Measurements from ENCODE around the gene MCOLN2. TPM values are rescaled to one million over a fixed set of nuclear protein-coding genes. Genes with fewer than 3 reads are reported as not detected.

MCOLN2 gene
- total and polyA plus RNA-seq, 2 of the 8 experiments (the other 6 are each of a cell fraction or from before 2014, with no cell fraction given) = 1.7 to 6.1 TPM

DNA sequence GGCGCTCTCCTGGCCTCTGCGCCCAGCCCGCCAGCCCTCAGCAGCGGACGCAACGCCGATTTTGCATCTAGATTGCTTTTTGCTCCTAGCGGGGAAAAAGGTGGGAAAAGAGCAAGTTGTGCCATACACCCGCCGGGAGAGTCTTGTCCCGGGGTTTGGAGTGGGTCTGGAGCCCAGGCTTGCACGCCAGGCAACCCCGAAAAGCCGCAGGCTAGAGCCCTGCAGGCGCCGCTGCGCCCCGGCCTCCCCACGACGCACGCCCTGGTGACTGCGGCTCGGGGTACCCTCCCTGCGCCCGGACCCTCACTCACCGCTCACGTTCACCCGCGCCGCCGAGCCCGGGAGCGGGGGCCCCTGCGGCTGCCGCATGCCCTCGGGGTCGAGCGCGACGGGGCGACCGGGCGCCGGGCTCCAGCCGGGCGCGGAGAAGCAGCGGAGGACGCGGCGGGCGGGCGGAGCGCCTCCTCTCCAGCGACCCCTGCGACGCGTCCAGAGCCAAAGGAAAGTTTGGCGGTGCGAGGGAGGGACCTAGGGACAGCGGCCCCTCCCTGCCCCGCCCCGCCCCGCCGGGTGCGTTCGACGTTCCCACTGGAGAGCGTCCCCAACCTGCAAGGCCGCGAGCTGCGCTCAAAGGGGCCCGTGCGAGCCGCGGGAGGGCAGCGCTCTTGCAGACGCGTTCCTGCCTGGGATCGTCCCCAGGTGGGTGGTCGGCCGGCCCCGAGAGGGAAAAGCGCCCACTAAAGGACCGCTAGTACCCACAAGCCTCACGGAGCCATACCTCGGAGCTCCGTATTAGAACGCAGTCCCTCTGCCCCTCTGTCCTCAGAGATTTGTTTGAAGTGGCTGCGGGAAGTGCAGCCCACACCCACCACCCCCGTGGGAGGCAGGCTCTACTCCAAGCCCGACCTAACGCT is 104.0 kb downstream of the MCOLN2 start, which contains the start of gene LPAR3 (continued):
- no peak for TF ChIP-seq PHF8 (conservative IDR thresholded peaks at IDR 0.05; ENCODE audit: low read depth, low read length)
- TF ChIP-seq CTBP2 (IDR thresholded peaks at IDR 0.05; ENCODE audit: borderline replicate concordance, insufficient read depth, insufficient read length, low read length) = no peak
- peak; percentile 35 for TF ChIP-seq TAF7 (optimal IDR thresholded peaks at IDR 0.05; ENCODE audit: borderline replicate concordance, low read depth, low read length)
- no peak for TF ChIP-seq KDM1A (IDR thresholded peaks at IDR 0.05; ENCODE audit: borderline replicate concordance, low read length)
- 0 out of 2 replicates have a peak, but pooled peaks have one; percentile 10 for TF ChIP-seq EGR1 (IDR thresholded peaks at IDR 0.05; ENCODE audit: borderline replicate concordance, low read depth, low read length)
- no peak for TF ChIP-seq BCL11A (IDR thresholded peaks at IDR 0.05; ENCODE audit: low read depth in 2 of 2, low read length in 2 of 2)
- TF ChIP-seq HDAC6 (IDR thresholded peaks at IDR 0.05; ENCODE audit: low read depth, low read length) = no peak
- TF ChIP-seq EP300 (IDR thresholded peaks at IDR 0.05; ENCODE audit: borderline replicate concordance in 1 of 2, low read depth in 2 of 2, low read length in 2 of 2) = no peak
- peak; percentile 50 for TF ChIP-seq EZH2 (IDR thresholded peaks at IDR 0.05; ENCODE audit: low read depth, low read length, severe bottlenecking)
- no peak for TF ChIP-seq JUN (IDR thresholded peaks at IDR 0.05; ENCODE audit: low read depth, low read length)

Measured in H1 (cell line).